B cell (primary cell): ENCODE data around the gene SLCO6A1.

ENCODE experiments used
- EZH2 ChIP-seq: IDR thresholded peaks from 2 replicates; pipeline ENCODE4 v1.6.1; 2012; ENCODE audit warnings: borderline replicate concordance, low read depth, mild to moderate bottlenecking, moderate library complexity, low read length; ENCODE audit not compliant: insufficient read depth, poor library complexity, severe bottlenecking
- TF ChIP-seq, protein P1 (sequence below): fragments of 200-600 bp; IDR thresholded peaks from one replicate; pipeline ENCODE4 v1.8.0; 2022; ENCODE audit warnings: antibody characterized with exemption, mild to moderate bottlenecking

DNA sequence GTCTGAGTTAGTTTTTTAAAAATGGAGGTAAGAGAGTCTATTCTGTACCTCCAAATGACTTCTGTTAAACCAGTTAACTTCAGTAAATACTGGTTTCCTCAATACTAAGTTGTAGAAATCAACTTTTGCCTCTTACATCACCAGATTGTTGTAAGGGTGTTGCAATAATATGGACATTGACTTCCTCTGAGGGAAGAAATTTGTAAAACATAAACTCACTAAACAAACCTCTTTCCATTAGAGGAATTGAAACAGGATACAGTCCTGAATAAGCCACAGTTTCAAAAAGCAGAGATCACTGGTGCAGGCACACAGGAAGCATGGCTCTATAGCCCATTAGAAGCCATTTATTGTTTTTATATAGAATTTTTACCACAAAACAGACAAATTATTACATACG lies 32.7 kb upstream of the SLCO6A1 start:
- TF ChIP-seq, protein P1, sequence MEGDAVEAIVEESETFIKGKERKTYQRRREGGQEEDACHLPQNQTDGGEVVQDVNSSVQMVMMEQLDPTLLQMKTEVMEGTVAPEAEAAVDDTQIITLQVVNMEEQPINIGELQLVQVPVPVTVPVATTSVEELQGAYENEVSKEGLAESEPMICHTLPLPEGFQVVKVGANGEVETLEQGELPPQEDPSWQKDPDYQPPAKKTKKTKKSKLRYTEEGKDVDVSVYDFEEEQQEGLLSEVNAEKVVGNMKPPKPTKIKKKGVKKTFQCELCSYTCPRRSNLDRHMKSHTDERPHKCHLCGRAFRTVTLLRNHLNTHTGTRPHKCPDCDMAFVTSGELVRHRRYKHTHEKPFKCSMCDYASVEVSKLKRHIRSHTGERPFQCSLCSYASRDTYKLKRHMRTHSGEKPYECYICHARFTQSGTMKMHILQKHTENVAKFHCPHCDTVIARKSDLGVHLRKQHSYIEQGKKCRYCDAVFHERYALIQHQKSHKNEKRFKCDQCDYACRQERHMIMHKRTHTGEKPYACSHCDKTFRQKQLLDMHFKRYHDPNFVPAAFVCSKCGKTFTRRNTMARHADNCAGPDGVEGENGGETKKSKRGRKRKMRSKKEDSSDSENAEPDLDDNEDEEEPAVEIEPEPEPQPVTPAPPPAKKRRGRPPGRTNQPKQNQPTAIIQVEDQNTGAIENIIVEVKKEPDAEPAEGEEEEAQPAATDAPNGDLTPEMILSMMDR, result no peak
- no peak for TF ChIP-seq EZH2
